COR-L47 (cell line): Measurements from ENCODE around the gene OR1N2.
"Not testable (repeated sequence)": the region's sequence is repeated elsewhere in the genome, so short reads cannot be mapped to it uniquely, and the experiment has no call there.

Experiments used
- DNase-seq: peaks from one replicate; lab custom pipeline; 2025; lab: John Stamatoyannopoulos, UW

Gene OR1N2, protein sequence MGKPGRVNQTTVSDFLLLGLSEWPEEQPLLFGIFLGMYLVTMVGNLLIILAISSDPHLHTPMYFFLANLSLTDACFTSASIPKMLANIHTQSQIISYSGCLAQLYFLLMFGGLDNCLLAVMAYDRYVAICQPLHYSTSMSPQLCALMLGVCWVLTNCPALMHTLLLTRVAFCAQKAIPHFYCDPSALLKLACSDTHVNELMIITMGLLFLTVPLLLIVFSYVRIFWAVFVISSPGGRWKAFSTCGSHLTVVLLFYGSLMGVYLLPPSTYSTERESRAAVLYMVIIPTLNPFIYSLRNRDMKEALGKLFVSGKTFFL

DNA sequence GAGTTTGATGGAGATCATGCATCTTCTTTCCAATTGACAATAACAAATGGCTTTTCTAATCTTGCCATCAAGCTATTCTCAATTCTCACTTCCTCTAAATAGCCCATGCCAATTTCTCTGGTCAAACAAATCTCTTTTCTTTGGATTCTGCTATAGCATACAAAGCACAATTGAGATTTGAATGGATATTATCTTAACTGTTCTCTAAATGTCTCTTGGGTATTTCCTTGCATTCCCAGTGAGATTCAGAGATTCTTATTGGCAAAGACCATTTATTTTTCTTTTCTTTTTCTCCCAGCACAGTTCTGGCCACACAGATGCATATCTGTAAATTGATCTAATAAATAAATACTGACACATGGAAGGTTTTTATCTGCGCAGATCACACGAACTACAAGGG lies at the start of gene OR1N2:
Gene OR1N2 (plus strand): TSS at position 301 of the 400 bp plus-strand sequence. CDS start 100 bp downstream, outside the sequence.
- DNase-seq = no peak

DNA sequence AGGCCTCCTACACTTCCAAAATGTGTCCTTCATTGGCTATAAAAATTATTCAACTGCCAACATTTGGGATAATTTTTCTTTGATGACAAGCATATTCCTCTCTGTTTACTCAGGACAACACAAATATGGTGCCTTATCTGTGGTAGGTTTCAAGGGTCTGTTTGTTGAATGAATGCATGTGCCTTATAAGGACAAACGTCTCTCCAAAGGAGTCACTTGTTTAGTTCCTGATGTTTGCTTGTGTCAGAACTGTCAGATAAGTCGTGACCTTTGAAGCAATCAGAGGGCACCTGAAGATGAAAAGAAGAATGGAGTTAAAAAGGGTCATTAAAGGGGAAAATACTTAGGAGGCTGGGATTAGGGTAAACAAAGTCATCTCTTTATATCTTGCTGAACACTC lies 45.9 kb upstream of the OR1N2 start:
- no peak for DNase-seq

DNA sequence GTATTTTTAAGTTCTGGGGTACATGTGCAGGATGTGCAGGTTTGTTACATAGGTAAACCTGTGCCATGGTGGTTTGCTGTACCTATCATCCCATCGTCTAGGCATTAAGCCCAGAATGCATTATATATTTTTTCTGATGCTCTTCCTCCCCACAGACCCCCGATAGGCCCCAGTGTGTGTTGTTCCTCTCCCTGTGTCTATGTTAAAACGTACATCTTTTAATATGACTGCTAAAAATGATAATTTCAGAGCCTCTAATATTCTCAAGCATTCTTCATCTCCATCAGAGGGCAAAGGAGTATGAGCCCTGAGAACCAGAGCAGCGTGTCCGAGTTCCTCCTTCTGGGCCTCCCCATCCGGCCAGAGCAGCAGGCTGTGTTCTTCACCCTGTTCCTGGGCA lies 42.4 kb upstream of the OR1N2 start, which contains the start of gene OR1J2:
Gene OR1J2 (plus strand): TSS at position 301 of the 400 bp plus-strand sequence. CDS start 0 bp downstream, at position 301.
- no peak for DNase-seq

DNA sequence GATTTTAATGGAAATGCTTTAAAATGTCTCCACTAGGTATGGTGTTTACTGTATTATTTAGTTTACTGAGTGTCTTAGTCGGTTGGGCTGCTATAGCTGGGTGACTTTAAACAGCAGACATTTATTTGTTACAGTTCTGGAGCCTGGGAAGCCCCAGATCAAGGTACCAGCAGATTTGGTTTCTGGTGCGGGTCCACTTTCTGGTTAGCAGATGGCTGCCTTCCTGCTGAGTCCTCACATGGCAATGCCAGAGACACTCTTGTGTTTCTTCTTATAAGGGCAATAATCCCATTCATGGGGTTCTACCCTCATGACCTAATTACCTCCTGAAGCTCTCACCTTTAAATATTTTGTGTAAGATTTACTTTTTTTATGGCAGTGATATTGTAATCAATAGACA lies 34.7 kb upstream of the OR1N2 start:
- DNase-seq = no peak

DNA sequence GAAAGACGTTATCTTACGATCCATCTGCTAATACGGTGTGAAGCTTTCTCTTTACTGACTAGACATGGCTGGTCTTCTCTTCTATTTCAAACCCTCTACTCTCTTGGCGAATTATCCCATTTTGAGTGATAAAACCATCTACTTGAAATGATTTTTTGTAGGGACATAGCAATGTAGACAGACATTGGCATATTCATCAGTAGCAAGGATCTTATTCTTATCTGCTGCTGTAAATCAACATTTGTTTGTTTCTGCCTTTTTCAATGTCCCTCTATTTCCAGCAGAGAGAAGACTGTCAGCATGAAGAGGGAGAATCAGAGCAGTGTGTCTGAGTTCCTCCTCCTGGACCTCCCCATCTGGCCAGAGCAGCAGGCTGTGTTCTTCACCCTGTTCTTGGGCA lies 34.1 kb upstream of the OR1N2 start, which contains the start of gene OR1J4:
Gene OR1J4 (plus strand): TSS at position 301 of the 400 bp plus-strand sequence. CDS start 0 bp downstream, at position 301.
- no peak for DNase-seq

DNA sequence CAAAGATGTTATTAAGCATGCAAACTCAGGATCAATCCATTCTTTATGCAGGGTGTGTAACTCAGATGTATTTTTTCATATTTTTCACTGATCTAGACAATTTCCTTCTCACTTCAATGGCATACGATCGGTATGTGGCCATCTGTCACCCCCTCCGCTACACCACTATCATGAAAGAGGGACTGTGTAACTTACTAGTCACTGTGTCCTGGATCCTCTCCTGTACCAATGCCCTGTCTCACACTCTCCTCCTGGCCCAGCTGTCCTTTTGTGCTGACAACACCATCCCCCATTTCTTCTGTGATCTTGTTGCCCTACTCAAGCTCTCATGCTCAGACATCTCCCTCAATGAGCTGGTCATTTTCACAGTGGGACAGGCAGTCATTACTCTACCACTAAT lies 33.5 kb upstream of the OR1N2 start:
- no peak for DNase-seq

DNA sequence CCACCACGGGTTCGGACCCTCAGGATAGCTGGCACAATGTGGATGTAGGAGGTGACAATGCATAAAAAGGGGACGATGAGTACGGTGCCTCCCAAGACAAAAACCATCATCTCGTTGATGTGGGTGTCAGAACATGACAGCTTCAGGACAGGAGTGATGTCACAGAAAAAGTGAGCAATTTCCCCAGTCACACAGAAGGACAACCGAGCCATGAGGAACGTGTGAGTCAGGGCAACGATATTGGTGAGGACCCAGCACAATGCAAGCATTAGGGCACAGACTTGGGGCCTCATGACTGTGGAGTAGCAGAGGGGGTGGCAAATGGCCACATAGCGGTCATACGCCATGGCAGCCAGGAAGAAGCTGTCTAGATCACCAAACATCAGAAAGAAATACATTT lies 26.3 kb upstream of the OR1N2 start:
- DNase-seq = no peak

DNA sequence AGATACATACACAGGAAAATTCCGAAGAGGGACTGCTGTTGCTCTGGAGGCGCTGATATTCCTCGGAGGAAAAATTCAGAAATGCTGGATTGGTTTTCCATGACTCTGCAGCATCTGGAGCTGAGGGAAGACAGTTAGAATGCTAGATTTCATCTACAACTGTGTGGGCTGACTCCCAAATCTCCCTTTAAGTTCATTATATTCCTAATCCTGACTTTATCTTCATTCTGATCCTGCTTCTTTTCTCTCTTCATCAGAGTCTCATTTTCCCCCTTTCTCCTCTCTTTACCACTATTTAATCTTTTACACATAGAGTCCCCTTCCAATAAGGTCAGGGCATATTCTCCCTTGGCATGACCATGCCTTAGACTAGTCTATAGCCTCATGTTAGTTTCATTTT lies 25.7 kb upstream of the OR1N2 start, which contains the start of gene OR1N1:
Gene OR1N1 (minus strand): TSS at position 101 of the 400 bp plus-strand sequence. CDS start 0 bp downstream, at position 101.
- no peak for DNase-seq

DNA sequence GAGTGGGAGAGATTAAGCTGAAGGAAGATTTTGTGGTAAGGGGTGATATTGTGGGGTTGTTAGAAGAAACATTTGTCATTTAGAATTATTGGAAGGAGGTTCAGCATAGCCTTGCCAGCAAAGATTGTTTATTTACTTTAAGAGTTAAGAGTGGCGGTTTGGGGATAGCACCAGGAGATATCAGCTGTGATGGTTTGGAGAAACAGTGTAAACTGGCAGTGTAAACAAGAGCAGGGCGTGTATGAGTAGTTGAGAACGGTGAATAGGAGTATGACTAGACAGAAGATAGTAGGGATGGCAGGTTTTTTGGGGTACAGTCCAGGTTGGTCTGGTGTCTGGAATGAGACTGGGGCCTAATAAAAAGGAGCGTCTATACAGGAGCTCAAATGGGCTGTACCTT lies 21.8 kb upstream of the OR1N2 start:
- DNase-seq = not testable (repeated sequence)

DNA sequence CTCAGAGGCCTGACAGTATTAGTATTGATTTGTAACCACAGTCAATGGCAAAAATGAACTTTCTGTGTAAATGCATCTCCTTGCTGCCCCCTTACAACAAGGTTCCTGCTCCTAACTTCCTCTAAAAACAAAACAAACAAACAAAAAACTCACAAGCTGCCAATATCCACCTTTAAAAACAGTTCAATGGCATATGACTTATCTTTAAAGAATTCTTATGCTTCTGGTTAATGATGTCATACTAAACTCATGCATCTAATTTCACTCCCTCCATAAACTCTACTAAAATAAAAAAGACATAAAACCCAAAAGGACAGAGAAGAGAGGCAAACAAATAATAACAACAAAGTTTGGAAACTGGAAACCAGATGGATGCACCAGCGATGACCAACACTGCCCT lies 16.8 kb upstream of the OR1N2 start:
- no peak for DNase-seq

DNA sequence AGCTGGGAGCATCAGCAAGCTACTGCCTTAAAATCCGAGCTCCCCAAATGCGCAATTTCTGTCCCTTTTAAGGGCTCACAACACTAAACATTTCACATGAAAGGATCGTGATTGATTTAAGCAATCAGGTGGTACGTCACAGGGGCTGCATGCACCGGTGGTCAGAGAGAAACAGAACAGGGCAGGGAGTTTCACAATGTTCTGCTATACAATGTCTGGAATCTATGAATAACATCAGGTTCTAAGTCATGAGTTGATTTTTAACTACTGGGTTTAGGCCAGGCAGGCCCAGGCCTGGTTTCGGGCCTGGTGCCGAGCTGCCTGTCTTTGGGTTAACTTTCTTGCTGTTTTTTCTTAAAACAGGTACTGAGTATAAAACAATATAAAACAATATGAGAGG lies 15.8 kb upstream of the OR1N2 start:
- DNase-seq = not testable (repeated sequence)

DNA sequence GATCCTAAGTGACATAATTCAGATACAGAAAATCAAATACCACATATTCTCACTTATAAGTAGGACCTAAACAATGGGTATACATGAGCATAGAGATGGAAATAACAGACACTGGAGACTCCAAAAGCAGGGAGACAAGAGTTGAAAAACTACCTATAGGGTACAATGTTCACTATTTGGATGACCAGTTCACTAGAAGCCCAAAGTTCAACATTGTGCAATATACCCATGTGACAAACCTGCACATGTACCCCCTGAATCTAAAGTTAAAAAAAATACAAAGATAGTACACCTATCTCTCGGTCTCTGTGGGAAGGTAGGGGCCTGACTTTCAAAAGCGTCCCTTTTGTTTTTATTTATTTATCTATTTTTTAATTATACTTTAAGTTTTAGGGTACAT lies 14.2 kb upstream of the OR1N2 start:
- DNase-seq = no peak

DNA sequence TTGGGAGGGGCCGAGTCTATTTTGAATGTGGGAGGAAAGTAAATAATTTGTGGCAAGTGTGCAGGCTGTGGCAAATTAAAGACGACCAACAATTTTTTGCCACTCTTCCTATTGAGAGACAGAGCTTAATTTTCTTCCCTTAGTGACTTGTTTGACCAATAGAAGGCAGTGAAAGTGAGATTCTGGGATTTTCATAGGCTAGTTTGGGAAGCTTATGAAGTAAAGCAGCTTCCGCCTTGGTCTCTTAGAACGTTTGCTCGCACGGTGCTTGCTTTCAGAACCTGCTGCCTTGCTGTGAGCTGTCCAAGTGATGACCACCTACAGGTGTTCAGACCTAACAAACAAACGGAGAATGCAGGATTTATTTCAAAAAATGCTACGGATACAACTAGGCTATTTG lies 6.7 kb upstream of the OR1N2 start:
- no peak for DNase-seq

DNA sequence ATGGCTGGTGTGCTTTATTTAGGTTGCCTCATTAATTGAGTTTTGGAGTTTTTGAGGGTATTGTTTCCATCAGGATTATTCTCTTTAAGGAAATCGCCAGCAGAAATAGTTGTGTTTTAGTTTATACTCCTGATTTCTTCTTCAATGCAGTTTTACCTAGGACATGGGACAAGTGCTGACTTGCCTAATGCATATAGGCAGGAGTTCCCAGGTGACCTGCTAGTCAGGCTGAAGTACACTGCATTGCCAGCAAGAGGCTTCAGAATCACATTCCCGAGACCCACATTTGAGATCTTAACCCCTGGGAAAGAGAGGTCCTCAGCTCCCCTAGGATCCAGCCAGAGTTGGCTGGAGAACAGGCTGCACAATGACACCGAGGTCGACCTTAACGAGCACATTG lies 1.5 kb upstream of the OR1N2 start:
- DNase-seq = no peak

DNA sequence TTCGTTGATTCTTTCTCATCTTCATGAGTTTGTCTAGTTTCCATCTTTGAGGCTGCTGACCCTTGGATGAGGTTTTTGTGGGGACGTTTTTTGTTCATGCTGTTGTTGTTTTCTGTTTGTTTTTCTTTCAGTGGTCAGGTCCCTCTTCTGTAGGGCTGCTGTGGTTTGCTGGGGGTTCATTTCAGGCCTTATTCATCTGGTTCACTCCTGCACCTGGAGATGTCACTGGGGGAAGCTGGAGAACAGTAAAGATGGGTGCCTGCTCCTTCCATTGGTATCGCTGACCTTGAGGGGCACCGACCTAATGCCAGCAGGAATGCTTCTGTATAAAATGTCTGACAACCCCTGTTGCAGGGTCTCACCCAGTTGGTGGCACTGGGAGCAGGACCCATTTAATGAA lies 8.5 kb downstream of the OR1N2 start:
- no peak for DNase-seq

DNA sequence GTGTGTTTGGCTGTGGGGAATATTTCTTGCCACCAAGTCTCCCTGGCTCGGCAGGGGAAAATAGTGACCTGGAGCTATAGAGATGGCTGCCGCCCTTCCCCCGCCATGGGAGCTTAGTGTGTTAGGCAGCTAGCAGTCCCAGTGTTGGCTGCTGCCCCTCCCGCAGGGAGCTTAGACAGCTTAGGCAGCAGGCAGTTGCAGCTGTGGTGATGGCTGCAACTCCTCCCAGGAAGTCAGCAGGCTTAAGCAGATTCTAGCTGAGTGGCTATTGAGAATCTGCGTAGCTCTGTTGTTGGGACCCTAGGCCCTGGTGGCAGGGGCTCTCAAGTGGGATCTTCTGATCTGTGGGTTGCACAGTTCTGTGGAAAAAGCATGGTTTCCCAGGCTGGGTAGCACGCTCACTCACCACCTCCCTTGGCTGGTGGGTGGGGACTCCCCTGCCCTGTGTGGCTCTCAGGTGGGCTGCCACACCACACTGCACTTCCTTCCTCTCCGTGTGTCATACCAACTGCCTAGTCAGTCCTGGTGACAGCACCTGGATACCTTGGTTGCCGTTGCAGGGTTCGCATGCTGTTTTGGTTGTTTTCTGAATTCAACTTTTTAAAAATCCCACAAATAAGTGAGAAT lies 9.3 kb downstream of the OR1N2 start:
- no peak for DNase-seq

DNA sequence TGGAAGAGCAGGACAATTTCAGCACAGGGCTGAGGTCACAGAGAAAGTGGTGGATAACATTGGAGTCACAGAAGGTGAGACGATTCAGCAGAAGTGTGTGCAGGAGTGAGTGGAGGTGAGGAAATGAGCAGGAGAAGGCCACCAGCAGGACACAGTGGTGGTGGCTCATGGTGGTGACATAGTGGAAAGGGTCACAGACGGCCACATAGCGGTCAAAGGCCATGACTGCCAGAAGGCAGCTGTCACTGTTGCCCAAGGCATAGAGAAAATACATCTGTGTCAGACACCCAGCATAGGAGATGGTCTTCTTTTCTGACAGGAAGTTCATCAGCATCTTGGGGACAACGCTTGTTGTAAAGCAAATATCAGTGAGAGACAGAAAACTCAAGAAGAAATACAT lies 15.0 kb downstream of the OR1N2 start:
- DNase-seq = no peak

DNA sequence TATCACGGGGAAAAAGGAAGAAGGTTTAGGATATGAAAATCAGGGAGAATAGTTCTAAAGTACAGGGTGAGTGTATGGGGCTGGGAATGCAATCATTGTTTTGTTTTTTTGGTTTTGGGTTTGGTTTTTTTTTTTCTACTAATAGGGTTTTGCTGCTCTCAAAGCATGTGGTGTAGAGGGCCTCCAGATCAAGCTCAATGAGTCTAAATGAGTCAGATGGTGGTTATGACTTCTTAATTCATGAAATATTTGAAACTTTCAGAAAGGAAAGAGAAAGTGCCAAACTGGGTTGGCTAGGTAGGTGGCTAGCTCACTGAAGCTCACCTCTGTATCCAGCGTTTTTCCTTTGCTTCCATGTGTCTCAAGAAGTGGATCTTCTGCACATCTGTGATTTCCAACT lies 19.5 kb downstream of the OR1N2 start:
- DNase-seq = no peak

DNA sequence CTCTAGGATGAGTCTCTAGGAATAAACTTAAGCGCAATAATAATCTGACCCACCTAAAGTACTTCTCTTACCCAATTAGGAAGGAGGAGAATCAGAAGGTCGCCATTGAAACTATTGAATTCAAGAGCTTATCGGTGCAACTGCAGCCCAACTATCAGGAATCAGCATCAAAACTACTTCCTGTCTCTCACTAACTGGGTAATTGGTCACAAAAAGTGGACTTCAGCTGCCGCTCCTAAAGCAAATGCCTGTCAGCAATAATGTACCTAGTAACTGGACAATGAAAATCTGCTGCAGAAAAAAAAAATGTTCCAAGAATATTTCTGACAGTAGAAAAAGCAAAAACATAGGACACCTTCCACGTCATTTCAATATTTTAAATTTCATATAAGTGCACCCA lies 27.0 kb downstream of the OR1N2 start:
- DNase-seq = no peak

DNA sequence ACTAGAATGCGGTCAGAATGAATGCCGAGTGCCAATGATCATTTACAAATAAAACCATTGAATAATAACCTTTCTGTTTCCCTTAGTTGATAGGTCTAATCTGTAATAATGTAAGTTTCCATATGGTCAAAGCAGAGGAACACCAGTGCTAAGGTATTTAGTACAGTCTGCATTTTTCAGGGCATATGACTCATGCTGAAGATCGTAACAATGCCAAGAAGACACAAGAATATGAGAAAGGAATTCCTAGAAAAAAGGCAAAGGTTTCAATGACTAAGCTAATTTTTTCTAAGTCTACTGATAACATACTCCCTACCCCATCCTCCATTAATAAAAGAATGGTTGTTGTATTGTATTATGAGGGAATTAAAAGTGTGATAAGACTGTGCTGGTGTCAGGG lies 27.4 kb downstream of the OR1N2 start:
- DNase-seq = no peak

DNA sequence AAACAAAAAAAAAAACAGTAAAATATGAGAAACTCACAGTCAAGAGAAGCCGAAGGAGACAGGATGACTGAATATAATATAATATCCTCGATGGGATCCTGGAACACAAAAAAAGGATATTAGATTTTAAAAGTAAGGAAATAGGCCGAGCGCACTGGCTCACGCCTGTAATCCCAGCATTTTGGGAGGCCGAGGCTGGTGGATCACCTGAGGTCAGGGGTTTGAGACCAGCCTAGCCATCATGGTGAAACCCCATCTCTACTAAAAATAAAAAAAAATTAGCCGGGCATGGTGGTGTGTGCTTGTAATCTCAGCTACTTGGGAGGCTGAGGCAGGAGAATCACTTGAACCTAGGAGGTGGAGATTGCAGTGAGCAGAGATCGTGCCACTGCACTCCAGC lies 30.4 kb downstream of the OR1N2 start, which contains the start of gene OR1L8:
Gene OR1L8 (minus strand): TSS at position 101 of the 400 bp plus-strand sequence. CDS start 14,907 bp downstream, outside the sequence.
- DNase-seq = not testable (repeated sequence)
